Umbilical cord (tissue), 2 donors: Measurements from ENCODE around the gene INAFM2. TPM values are rescaled to one million over a fixed set of nuclear protein-coding genes. Genes with fewer than 3 reads are reported as not detected.

Experiments
- DNase-seq: peaks from one replicate; pipeline ENCODE4 v3.0.0-alpha.2; 2015; ENCODE audit warnings: low spot score
- total RNA-seq: library from RNA; depleted of rRNA; stranded (reverse); fragments of >200 nt; gene quantifications from one replicate; pipeline ENCODE4 v1.2.3, GENCODE V29; 2014; ENCODE audit warnings: low replicate concordance; ENCODE audit not compliant: insufficient read depth

Gene INAFM2
- total RNA-seq = 26.7 TPM

GRCh38 chr15:40323239-40323952, at the start of gene INAFM2:
INAFM2 (plus strand) TSS chr15:40323692; CDS start chr15:40324056, 364 bp downstream.
- peak; percentile 96 for DNase-seq

- DNase-seq = peak; percentile 78
These were observed 48.9 kb upstream of the INAFM2 start for GRCh38 chr15:40274350-40275274.

GRCh38 chr15:40275523-40275922, 48.0 kb upstream of the INAFM2 start:
- DNase-seq = no peak

GRCh38 chr15:40275954-40276353, 47.5 kb upstream of the INAFM2 start:
- no peak for DNase-seq

- DNase-seq = no peak
These were observed 46.6 kb upstream of the INAFM2 start for GRCh38 chr15:40276927-40277326.

- DNase-seq = no peak
These were observed 46.0 kb upstream of the INAFM2 start for GRCh38 chr15:40277471-40277870.

GRCh38 chr15:40278026-40278425, 45.5 kb upstream of the INAFM2 start:
- no peak for DNase-seq

GRCh38 chr15:40279437-40280141, 43.9 kb upstream of the INAFM2 start:
- DNase-seq = peak; percentile 60

- DNase-seq = no peak
These were observed 43.0 kb upstream of the INAFM2 start for GRCh38 chr15:40280260-40281056.

GRCh38 chr15:40281057-40281800, 42.3 kb upstream of the INAFM2 start:
- no peak for DNase-seq

GRCh38 chr15:40281801-40282146, 41.7 kb upstream of the INAFM2 start:
- DNase-seq = no peak

GRCh38 chr15:40282147-40282868, 41.2 kb upstream of the INAFM2 start:
- DNase-seq = no peak

GRCh38 chr15:40282869-40283614, 40.5 kb upstream of the INAFM2 start, which contains the start of gene ANKRD63:
ANKRD63 (minus strand) TSS chr15:40283064; CDS start chr15:40282586, 478 bp downstream.
- no peak for DNase-seq

GRCh38 chr15:40283615-40284300, 39.7 kb upstream of the INAFM2 start:
- DNase-seq = no peak

- peak; percentile 88 for DNase-seq
These were observed 38.3 kb upstream of the INAFM2 start for GRCh38 chr15:40285151-40285550.

GRCh38 chr15:40285554-40286011, 37.9 kb upstream of the INAFM2 start:
- no peak for DNase-seq

- peak; percentile 52 for DNase-seq
These were observed 37.4 kb upstream of the INAFM2 start for GRCh38 chr15:40286061-40286532.

- no peak for DNase-seq
These were observed 36.7 kb upstream of the INAFM2 start for GRCh38 chr15:40286794-40287193.
